HepG2 (cell line): ENCODE measurements around the gene ANKRD40. TPM values are rescaled to one million over a fixed set of nuclear protein-coding genes. Genes with fewer than 3 reads are reported as not detected.

ENCODE experiments used
- CHCHD3 ChIP-seq: sonication (generic); formaldehyde crosslinking; IDR thresholded peaks from 2 replicates; pipeline ENCODE4 v1.8.0; 2022; ENCODE audit warnings: mild to moderate bottlenecking, missing genetic modification reagents, moderate library complexity
- FOXK1 ChIP-seq: sonication (generic); formaldehyde crosslinking; IDR thresholded peaks from 2 replicates; pipeline ENCODE4 v1.4.0; 2020; ENCODE audit warnings: low read depth, missing genetic modification reagents, borderline replicate concordance
- KAT8 ChIP-seq: IDR thresholded peaks from 2 replicates; pipeline ENCODE4 v1.6.1; 2016; ENCODE audit warnings: missing genetic modification reagents, missing compliant biosample characterization
- MTA1 ChIP-seq: sonication (generic); formaldehyde crosslinking; IDR thresholded peaks from 2 replicates; pipeline ENCODE4 v1.4.0; 2020; ENCODE audit warnings: missing genetic modification reagents, mild to moderate bottlenecking, borderline replicate concordance
- NFKBIZ ChIP-seq: IDR thresholded peaks from 2 replicates; pipeline ENCODE4 v1.6.1; 2018; ENCODE audit warnings: missing genetic modification reagents, missing compliant biosample characterization
- NR3C1 ChIP-seq: sonication (generic); formaldehyde crosslinking; IDR thresholded peaks from 2 replicates; pipeline ENCODE4 v1.4.0; 2020; ENCODE audit warnings: missing genetic modification reagents
- RBAK ChIP-seq: sonication (generic); formaldehyde crosslinking; IDR thresholded peaks from 2 replicates; pipeline ENCODE4 v1.5.1; 2020; ENCODE audit warnings: mild to moderate bottlenecking, missing genetic modification reagents
- SAFB2 ChIP-seq: sonication (generic); formaldehyde crosslinking; IDR thresholded peaks from 2 replicates; pipeline ENCODE4 v1.5.1; 2020; ENCODE audit warnings: missing genetic modification reagents, low read depth, mild to moderate bottlenecking, borderline replicate concordance
- SP140L ChIP-seq: sonication (generic); formaldehyde crosslinking; IDR thresholded peaks from 2 replicates; pipeline ENCODE4 v1.4.0; 2020; ENCODE audit warnings: missing genetic modification reagents, borderline replicate concordance
- SRSF1 ChIP-seq: fragments of 200-400 bp; formaldehyde crosslinking; optimal IDR thresholded peaks from 2 replicates; pipeline ENCODE3; 2017; ENCODE audit warnings: mild to moderate bottlenecking, low read depth, low read length, moderate library complexity
- U2AF2 ChIP-seq: fragments of 200-400 bp; formaldehyde crosslinking; IDR thresholded peaks from 2 replicates; pipeline ENCODE4 v1.6.1; 2017; ENCODE audit warnings: low read depth, mild to moderate bottlenecking, low read length
- XBP1 ChIP-seq: sonication (generic); formaldehyde crosslinking; IDR thresholded peaks from 2 replicates; pipeline ENCODE4 v1.5.0; 2020; ENCODE audit warnings: missing genetic modification reagents
- ZNF296 ChIP-seq: sonication (generic); formaldehyde crosslinking; conservative IDR thresholded peaks from 2 replicates; pipeline ENCODE4 v1.5.0; 2020; ENCODE audit warnings: mild to moderate bottlenecking, missing genetic modification reagents
- ZNF326 ChIP-seq: sonication (generic); formaldehyde crosslinking; IDR thresholded peaks from 2 replicates; pipeline ENCODE4 v1.4.0; 2020; ENCODE audit warnings: missing genetic modification reagents, borderline replicate concordance
- ZNF34 ChIP-seq: sonication (generic); formaldehyde crosslinking; IDR thresholded peaks from 2 replicates; pipeline ENCODE4 v1.4.0; 2020; ENCODE audit warnings: mild to moderate bottlenecking, missing genetic modification reagents, borderline replicate concordance
- ZNF614 ChIP-seq: IDR thresholded peaks from 2 replicates; pipeline ENCODE4 v1.6.1; 2018; ENCODE audit warnings: missing biosample characterization, missing genetic modification reagents, inconsistent platforms, borderline replicate concordance
- ZNF891 ChIP-seq: sonication (generic); formaldehyde crosslinking; IDR thresholded peaks from 2 replicates; pipeline ENCODE4 v1.5.0; 2020; ENCODE audit warnings: mild to moderate bottlenecking, missing genetic modification reagents
- polyA plus RNA-seq, 8 experiments: library from polyadenylated mRNA; depleted of rRNA in 3 of 8; stranded (reverse) in 7 of 8; unstranded in 1 of 8; fragments of >200 nt; fragmentation: Illumina TruSeq in 4 of 8; extraction: Trizol in 4 of 8; gene quantifications; 2 replicates each; pipeline versions ENCODE4 v1.2.1 to v1.2.3, GENCODE V29; 2011 to 2016; ENCODE audit warnings: low read depth in 4 of 8, missing spikeins in 1 of 8, mixed read lengths in 1 of 8; ENCODE audit not compliant: insufficient read depth in 1 of 8
- total RNA-seq, 5 experiments: library from RNA; depleted of rRNA; stranded (reverse); fragments of >200 nt; fragmentation: Illumina TruSeq; extraction: Trizol; gene quantifications; 2 replicates each; pipeline ENCODE4 v1.2.3, GENCODE V29; 2016; ENCODE audit warnings: low read depth in 1 of 5
- TF ChIP-seq, protein P1 (sequence below): sonication (generic); formaldehyde crosslinking; conservative IDR thresholded peaks from 2 replicates; pipeline ENCODE4 v1.5.0; 2020; ENCODE audit warnings: missing genetic modification reagents
- TF ChIP-seq, protein P2 (sequence below): sonication (generic); formaldehyde crosslinking; IDR thresholded peaks from 2 replicates; pipeline ENCODE4 v1.8.0; 2022; ENCODE audit warnings: mild to moderate bottlenecking, missing genetic modification reagents; ENCODE audit not compliant: insufficient replicate concordance
- TF ChIP-seq, protein P3 (sequence below): sonication (generic); formaldehyde crosslinking; IDR thresholded peaks from 2 replicates; pipeline ENCODE4 v1.4.0; 2020; ENCODE audit warnings: missing genetic modification reagents
- TF ChIP-seq, protein P4 (sequence below): sonication (generic); formaldehyde crosslinking; IDR thresholded peaks from 2 replicates; pipeline ENCODE4 v1.9.0; 2022; ENCODE audit warnings: low read depth, missing genetic modification reagents
- TF ChIP-seq, protein P5 (sequence below): sonication (generic); formaldehyde crosslinking; conservative IDR thresholded peaks from 2 replicates; pipeline ENCODE4 v1.8.0; 2022; ENCODE audit warnings: missing genetic modification reagents

The ANKRD40 gene
- total and polyA plus RNA-seq, 2 of the 13 experiments (the other 11 are each of a cell fraction or from before 2014, with no cell fraction given), result 35.0 to 46.4 TPM

DNA sequence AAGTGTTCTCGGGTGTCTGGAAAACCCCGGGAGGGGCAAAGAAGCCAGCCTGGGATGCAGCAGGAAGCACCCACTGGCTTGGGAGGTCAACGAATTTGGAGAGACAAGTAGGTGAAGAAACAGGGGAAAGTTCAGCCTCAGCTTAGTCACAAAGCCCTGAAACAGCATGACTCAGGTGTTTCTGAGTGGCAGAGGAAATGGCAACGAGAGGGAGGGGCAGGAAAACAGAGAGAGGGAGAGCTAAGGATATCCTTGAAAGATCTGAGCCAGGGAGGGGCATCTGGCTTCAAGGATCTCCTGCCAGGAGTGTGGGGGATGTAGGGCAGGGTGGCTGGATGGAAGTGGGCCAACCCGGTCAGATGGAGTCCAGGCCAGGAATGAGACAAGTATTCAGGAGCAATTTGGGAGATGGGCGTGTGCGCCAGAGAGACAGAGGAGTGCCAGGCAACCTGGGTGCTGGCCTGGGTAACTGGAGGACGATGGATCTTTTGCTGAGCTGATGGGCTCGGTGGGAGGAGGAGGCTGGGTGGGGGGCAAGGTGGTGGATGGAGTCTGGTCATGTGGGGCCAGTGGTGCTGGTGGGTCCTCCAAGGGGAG lies 45.8 kb downstream of the ANKRD40 start (continued):
- TF ChIP-seq, protein P1, sequence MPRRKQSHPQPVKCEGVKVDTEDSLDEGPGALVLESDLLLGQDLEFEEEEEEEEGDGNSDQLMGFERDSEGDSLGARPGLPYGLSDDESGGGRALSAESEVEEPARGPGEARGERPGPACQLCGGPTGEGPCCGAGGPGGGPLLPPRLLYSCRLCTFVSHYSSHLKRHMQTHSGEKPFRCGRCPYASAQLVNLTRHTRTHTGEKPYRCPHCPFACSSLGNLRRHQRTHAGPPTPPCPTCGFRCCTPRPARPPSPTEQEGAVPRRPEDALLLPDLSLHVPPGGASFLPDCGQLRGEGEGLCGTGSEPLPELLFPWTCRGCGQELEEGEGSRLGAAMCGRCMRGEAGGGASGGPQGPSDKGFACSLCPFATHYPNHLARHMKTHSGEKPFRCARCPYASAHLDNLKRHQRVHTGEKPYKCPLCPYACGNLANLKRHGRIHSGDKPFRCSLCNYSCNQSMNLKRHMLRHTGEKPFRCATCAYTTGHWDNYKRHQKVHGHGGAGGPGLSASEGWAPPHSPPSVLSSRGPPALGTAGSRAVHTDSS (CRISPR knock-in tag), result no peak
- TF ChIP-seq U2AF2 (no peak), ZNF891 (CRISPR knock-in tag) (no peak), RBAK (CRISPR knock-in tag) (no peak), ZNF326 (CRISPR knock-in tag) (no peak), MTA1 (peak; percentile 73), NFKBIZ (CRISPR knock-in tag) (peak; percentile 41; the same call in 1 of the 2 replicates), ZNF614 (CRISPR knock-in tag) (no peak), XBP1 (no peak), ZNF34 (CRISPR knock-in tag) (no peak), SAFB2 (no peak), SP140L (CRISPR knock-in tag) (no peak), FOXK1 (CRISPR knock-in tag) (no peak; the same call in 1 of the 2 replicates), KAT8 (CRISPR knock-in tag) (peak; percentile 54; the same call in 1 of the 2 replicates), SRSF1 (no peak), CHCHD3 (CRISPR knock-in tag) (no peak), NR3C1 (no peak), ZNF296 (CRISPR knock-in tag) (no peak)
- TF ChIP-seq, protein P2, sequence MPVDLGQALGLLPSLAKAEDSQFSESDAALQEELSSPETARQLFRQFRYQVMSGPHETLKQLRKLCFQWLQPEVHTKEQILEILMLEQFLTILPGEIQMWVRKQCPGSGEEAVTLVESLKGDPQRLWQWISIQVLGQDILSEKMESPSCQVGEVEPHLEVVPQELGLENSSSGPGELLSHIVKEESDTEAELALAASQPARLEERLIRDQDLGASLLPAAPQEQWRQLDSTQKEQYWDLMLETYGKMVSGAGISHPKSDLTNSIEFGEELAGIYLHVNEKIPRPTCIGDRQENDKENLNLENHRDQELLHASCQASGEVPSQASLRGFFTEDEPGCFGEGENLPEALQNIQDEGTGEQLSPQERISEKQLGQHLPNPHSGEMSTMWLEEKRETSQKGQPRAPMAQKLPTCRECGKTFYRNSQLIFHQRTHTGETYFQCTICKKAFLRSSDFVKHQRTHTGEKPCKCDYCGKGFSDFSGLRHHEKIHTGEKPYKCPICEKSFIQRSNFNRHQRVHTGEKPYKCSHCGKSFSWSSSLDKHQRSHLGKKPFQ (CRISPR knock-in tag), result peak; percentile 32
- TF ChIP-seq, protein P3, sequence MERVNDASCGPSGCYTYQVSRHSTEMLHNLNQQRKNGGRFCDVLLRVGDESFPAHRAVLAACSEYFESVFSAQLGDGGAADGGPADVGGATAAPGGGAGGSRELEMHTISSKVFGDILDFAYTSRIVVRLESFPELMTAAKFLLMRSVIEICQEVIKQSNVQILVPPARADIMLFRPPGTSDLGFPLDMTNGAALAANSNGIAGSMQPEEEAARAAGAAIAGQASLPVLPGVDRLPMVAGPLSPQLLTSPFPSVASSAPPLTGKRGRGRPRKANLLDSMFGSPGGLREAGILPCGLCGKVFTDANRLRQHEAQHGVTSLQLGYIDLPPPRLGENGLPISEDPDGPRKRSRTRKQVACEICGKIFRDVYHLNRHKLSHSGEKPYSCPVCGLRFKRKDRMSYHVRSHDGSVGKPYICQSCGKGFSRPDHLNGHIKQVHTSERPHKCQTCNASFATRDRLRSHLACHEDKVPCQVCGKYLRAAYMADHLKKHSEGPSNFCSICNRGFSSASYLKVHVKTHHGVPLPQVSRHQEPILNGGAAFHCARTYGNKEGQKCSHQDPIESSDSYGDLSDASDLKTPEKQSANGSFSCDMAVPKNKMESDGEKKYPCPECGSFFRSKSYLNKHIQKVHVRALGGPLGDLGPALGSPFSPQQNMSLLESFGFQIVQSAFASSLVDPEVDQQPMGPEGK, result peak; percentile 74
- TF ChIP-seq, protein P4, sequence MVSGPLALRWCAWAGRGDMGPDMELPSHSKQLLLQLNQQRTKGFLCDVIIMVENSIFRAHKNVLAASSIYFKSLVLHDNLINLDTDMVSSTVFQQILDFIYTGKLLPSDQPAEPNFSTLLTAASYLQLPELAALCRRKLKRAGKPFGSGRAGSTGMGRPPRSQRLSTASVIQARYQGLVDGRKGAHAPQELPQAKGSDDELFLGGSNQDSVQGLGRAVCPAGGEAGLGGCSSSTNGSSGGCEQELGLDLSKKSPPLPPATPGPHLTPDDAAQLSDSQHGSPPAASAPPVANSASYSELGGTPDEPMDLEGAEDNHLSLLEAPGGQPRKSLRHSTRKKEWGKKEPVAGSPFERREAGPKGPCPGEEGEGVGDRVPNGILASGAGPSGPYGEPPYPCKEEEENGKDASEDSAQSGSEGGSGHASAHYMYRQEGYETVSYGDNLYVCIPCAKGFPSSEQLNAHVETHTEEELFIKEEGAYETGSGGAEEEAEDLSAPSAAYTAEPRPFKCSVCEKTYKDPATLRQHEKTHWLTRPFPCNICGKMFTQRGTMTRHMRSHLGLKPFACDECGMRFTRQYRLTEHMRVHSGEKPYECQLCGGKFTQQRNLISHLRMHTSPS, result peak; percentile 76
- TF ChIP-seq, protein P5, sequence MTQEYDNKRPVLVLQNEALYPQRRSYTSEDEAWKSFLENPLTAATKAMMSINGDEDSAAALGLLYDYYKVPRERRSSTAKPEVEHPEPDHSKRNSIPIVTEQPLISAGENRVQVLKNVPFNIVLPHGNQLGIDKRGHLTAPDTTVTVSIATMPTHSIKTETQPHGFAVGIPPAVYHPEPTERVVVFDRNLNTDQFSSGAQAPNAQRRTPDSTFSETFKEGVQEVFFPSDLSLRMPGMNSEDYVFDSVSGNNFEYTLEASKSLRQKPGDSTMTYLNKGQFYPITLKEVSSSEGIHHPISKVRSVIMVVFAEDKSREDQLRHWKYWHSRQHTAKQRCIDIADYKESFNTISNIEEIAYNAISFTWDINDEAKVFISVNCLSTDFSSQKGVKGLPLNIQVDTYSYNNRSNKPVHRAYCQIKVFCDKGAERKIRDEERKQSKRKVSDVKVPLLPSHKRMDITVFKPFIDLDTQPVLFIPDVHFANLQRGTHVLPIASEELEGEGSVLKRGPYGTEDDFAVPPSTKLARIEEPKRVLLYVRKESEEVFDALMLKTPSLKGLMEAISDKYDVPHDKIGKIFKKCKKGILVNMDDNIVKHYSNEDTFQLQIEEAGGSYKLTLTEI (CRISPR knock-in tag), result no peak
